HG03064 (cell line): Measurements from ENCODE around the gene ADRA2C.

Experiments
- ATAC-seq: cut with Tn5 transposase; IDR thresholded peaks from one replicate; pipeline ENCODE4 v1.9.1; 2021; ENCODE audit warnings: low read depth; ENCODE audit not compliant: unreplicated experiment

ADRA2C gene

DNA sequence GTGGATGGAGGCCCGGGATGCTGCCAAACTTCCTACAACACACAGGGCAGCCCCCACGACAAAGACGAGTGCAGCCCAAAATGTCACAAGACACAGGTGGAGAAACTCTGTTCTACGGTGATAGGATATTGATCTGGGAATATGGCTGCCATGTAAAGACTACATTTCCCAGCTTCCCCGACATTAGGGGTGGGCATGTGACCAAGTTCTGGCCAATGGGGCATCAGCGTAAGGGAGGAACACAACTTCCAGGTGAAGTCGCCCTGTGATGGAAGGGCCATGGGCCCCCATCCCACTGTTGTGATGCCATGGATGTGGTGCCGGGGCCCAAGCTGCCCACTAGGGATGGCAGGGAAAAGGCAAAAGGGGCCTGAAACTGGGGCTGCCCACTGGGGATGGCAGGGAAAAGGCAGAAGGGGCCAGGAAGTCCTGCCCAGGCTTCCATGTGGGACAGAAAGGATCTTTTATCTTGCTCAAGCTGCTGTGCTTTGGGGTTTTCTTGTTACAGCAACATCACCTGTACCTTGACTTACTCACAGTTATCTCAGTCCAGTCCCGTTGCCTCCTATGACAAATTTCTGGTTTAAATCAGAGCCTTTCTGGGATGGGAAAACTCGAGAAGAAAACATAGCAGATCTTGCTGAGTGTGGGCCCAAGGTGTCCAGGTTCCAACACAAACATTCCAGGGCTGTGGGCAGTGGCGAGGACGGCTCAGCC is 9.7 kb upstream of the ADRA2C start:
- ATAC-seq: no peak

DNA sequence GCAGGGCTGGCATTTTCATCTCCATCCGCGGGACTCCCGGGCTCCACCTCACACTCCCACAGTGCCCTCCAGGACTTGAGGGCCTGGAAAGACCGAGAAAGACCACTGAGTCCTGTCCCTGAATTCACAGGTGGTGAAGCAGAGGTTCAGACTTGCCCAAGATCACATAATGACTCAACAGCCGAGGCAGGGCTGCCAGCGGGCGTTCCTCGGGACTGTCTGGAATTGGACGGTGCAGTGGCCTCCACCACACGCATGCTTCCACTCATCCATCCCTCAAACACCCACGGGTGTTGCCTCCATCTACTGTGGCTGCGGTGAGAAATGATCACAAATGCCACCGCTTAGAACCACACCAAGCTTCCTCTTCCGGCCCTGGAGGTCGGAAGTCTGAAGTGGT is 6.9 kb upstream of the ADRA2C start:
- ATAC-seq: no peak

DNA sequence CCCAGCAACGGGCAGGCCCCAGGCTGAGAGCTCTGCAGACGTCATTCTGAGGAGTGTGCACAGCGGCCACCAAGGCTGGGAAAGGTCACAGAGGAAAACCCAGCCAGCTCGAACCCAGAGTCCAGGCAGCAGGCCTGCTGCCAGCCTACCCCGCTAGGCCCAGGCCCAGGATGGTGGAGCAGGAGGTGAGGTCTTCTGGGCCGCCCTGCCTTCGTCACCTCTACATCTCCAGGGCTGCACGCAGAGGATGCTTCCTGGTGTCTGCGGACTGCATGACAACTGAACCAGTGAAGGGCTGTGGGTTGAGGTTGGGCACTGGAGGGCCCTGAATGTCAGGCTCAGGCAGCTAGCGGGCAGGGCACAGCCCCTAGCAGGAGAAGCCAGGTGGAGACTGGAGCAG is 5.8 kb upstream of the ADRA2C start:
- ATAC-seq: no peak

DNA sequence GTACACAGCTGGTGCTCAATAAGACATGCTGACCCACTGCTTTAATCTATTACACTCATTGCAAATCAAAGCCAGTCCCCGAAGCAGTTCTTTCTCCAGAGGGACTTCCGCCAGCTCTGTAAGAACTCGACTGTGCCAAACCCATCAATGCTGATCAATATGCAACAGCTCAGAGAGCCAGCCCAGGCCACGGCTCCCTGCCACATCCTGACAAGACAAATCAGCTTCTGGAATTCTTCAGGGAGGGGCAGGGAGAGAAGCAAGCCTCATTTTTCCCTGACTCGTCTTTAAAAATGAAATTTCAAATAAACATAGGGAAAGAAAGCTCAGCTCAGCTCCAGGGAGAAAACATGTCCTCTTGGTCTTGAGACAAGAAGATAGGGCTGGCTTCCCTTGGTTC is 5.3 kb upstream of the ADRA2C start:
- ATAC-seq: no peak

DNA sequence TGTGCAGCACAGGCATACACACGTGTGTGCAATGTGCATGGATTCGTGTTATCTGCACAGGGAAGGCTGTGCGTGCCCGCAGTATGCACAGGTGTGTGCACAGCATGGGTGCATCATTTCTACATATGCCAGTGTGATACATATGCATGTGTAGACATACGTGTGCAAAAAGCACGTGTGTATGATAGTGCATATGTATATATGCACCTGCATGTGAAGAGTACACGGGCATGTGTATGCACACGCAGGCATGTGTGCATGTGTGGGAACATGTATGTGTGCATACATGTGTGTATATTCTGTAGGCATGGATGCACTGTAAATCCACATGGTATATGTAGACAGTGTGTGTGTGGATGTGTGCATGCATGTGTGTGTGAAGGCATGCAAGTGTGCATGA is 3.9 kb upstream of the ADRA2C start:
- no peak for ATAC-seq

DNA sequence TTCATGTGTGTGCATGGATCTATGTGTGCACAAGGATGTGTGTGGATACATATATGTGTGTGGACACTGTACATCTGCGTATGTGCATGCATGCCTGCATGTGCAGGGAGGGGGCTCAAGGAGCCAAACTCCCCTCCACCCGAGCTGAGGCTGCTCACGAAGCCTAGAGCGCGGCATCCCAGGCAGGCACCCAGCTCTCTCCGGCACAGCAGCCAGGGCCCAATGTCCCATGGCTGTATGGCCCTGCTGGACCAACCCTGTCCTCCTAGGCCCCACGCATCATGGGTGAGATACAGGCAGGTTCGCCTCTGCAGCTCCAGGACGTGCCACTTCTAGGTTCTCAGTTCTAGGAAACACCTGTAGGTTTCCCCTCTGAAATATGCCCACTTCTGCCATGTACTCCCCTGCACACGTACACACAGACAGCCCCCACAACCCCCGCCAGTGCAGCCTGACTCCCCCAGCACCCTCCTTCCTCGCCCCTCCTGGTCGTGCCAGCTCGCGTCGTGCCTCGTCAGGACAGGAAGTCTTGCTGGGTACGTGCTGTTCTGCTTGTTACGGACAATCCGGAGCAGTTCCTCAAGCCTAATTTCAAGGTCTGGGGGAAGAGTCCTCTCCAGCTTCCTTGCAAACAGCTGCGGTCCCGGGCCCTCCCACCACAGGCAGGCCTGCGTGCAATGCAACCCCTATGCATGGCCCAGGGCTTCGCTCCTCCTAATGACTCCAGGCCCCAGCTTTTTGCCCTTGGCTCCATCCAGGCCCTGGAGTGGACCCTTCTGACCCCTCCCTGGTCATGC is 3.2 kb upstream of the ADRA2C start:
- no peak for ATAC-seq

DNA sequence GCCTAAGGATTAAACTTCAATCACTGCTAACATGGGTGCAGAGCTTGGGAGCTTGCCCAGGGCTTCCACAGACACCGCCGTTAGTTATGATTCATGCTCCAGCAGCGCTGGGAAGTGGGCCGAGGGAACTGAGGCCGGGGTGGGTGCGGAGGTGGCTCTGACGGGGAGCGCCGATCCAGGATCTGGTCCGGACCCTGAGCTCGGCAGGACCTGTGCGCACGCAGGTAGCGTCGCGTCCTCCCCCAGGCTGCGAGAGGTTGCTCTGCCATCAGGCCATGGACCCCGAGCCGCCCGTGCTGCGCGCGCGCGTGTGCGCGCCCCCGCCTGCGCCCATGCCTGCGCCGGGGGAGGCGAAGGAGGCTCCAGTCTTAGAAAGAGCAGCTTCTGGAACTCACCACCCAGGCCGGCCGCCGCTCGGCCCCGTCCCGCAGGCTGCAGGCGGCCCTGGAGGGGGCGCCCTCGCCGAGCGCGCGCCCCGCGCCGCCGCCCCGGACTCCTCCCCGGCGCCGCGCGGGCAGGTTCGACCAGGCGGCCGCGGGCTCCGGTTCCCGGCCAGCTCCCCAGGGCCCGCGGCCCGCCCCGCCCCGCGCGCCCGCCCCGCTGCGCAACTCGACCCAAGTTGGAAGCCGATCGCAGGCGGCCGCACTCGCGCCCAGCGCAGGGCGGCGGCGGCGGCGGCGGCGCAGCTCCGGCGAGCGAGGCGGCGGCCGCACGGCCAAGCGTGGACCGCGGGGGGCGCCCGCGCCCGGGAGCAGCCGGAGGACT is 732 bp upstream of the ADRA2C start:
- no peak for ATAC-seq

DNA sequence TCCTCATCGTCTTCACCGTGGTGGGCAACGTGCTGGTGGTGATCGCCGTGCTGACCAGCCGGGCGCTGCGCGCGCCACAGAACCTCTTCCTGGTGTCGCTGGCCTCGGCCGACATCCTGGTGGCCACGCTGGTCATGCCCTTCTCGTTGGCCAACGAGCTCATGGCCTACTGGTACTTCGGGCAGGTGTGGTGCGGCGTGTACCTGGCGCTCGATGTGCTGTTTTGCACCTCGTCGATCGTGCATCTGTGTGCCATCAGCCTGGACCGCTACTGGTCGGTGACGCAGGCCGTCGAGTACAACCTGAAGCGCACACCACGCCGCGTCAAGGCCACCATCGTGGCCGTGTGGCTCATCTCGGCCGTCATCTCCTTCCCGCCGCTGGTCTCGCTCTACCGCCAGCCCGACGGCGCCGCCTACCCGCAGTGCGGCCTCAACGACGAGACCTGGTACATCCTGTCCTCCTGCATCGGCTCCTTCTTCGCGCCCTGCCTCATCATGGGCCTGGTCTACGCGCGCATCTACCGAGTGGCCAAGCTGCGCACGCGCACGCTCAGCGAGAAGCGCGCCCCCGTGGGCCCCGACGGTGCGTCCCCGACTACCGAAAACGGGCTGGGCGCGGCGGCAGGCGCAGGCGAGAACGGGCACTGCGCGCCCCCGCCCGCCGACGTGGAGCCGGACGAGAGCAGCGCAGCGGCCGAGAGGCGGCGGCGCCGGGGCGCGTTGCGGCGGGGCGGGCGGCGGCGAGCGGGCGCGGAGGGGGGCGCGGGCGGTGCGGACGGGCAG is 792 bp downstream of the ADRA2C start:
- no peak for ATAC-seq

DNA sequence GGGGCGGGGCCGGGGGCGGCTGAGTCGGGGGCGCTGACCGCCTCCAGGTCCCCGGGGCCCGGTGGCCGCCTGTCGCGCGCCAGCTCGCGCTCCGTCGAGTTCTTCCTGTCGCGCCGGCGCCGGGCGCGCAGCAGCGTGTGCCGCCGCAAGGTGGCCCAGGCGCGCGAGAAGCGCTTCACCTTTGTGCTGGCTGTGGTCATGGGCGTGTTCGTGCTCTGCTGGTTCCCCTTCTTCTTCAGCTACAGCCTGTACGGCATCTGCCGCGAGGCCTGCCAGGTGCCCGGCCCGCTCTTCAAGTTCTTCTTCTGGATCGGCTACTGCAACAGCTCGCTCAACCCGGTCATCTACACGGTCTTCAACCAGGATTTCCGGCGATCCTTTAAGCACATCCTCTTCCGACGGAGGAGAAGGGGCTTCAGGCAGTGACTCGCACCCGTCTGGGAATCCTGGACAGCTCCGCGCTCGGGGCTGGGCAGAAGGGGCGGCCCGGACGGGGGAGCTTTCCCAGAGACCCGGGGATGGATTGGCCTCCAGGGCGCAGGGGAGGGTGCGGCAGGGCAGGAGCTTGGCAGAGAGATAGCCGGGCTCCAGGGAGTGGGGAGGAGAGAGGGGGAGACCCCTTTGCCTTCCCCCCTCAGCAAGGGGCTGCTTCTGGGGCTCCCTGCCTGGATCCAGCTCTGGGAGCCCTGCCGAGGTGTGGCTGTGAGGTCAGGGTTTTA is 1.5 kb downstream of the ADRA2C start:
- ATAC-seq: no peak

DNA sequence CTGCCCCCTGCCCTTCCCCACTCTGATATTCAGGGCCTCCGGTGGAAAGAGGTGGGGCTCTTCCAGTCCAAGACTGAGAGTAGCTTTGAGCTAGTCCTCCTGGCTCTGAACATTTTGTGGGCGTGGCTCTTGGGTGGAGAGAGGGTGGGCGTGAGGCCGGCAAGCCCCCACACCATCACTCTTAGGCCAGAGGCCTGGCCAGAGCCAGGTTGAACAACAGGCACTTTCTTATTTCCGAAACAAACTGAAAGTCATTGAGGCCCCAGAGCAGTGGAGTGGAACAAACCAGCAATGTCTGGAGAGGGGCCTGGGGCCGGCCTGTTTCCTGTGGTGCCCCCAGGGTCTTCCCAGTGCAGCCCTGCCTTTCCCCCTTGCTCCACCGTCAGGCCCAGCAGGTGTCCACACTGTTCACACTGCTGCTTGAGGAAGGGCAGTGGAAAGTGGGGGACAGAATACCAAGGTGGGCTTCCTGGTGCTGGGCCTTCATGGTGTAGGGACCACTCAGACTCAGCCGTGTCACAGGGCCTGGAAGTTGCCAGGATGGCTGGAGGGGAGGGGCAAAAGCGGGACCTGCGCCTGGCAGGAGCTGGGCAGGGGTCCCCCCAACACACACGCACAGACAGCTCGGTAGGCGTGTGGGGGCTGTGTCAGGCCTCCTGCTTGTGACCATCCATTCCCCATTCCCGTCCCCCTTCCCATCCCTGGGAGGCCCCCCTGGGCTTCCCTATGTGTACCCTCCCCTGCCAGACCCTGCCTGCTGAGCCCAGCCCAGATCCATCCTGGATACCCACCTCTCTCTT is 2.9 kb downstream of the ADRA2C start:
- no peak for ATAC-seq

DNA sequence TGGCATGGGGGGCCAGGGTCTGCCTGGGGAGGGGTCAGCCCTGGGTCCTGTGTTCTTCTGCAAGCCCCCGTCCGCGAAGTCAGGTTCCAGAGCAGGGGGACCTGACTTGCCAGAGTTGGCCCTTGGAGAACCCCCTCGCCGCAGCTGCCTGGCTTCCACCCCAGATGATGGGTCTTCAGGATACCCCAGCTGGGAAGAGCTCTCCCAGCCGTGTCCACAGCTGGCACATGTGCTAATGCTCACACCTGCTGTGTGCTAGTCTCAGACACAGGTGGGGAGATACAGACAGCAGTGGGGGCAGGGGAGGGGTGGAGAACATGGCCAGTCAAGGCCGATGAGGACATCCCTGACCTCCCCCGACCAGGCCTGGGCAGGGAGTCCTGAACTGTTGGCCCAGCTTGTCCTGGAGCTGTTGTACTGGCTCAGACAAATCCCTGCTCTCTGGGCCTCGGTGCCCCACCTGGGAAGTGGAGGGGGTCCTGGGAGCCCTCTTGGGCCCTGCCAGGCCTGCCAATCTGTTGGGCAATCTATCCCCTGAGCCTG is 3.5 kb downstream of the ADRA2C start:
- no peak for ATAC-seq

DNA sequence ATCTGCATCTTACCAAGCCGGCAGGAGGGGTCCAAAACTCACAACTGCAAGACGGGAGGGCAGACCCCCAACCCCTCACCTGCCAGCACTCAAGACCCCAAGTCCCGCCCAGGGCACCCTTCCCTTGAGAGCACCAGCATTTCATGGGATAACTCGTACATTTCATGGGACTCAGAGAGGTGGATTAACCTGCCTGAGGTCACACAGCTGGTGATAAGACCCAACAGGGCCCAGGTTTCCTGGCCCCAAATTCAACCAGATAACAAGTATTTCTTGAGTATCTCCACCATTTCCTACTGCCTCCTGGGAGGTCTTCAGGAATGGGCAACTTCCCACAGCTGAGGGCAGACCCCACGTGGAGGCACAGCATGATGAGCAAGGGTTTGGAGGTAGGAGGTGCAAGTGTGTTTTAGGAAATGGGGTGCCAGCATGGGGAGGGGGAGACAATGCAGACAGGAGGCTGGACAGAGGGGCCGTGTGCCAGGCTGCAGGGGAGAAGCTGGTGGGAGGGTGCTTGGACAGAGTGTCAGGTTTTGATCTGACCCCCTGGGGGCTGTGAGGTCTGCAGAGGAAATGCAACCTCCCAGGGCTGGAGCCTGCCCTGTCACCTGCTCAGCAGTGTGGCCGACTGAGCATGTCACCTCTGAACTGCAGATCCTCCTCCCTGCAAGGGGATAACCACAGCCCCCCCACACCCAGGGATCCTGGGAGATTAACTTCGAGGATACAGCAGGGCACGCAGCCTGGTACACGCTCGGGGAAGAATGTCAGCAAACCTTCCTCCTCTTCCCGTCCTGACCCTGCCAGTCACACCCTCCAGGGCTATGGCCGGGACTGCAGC is 4.4 kb downstream of the ADRA2C start:
- no peak for ATAC-seq

DNA sequence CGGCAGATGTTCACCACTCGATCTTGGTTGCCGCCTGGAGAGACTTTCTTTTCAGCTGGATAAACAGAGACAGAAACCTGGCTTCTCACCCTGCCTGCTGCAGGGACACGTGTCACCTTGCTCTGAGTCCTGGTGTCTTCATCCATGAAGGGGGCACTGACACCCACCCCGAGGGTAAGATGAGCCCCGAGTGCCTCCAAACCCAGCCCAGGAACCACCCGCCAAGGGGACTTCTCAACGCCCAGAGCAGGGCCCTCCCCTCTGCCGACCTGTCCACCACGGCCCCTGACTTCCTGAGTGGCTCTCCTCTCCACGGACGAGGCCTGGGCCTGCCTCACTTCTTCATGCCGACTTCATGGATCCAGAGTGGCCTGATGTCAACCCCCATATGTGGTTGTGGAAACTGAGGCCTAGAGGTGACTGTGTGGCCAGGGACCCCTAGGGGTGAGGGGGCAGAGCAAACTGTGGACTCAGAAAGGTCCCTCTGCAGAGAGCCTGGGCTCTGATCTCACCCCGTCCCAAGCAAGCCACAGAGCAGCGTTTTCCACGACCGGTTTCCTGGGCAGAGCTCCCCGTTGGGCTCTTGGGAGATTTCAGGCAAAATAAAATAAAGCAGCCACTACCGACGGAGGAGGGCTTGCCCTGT is 5.1 kb downstream of the ADRA2C start:
- no peak for ATAC-seq

DNA sequence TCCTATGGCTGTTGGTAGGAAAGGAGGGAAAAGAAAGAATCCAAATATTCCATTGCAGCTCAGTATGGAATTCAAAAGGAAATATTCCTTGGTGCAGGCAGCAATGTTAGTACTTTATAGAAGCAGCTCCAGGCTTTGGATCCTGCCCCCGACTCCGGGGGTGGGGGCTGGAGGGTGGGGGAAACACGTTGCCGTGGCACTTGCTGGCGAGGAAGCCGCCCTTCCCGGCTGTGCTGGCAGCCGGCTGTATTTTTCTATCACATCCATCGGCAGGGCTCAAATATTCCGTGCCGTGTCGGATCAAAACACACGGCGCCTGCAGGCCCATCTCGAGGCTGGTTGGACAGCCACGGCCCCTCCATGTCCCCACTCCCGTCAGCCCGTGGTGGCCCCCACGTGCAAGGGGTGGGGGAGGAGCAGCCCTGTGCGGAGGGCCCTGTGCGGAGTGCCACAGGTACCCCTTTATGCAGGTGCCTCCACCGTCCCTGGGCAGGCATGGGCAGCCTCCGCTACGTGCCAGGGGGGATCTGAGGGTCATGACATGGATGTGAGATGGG is 5.8 kb downstream of the ADRA2C start:
- ATAC-seq: no peak

DNA sequence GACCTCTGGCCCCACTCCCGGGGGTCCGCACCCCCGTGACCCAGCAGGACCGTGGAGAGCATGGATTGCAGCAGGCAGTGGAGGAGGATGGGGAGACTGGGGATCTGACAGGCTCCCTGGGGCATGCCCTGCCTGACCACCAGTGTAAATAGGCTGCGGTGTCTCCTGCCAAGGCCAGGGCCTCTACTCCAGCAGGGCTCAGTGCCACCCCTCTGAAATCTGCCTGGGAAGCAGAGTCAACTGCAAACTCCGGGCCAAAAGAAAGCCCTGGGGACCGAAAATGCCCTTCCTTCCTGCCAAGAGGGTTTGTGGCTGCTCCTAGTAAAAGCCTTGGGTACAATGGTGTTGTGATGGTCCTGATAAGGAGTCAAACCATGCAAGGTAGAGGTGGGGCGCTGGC is 6.4 kb downstream of the ADRA2C start:
- ATAC-seq: no peak

DNA sequence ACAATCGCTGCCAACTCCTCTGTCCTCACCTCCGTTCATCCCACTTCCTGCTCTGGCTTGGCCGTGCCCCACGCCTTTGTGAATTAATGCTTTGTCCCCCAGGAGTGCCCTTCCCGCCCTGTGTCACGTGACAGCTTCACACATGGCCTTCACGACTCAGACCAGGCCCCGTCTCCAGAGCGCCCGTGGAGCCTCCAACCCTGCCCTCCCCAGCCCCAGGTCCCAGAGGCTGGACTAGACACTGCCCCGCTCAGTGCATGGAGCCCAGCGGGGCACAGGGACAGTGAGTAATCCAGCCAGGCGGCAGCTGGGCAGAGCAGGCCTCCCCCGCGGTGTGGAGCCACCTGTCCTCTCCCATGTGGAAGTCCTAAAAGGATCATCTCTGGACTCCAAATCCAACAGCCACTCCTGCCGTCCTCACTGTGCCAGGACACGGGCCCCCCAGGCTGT is 7.4 kb downstream of the ADRA2C start:
- no peak for ATAC-seq

DNA sequence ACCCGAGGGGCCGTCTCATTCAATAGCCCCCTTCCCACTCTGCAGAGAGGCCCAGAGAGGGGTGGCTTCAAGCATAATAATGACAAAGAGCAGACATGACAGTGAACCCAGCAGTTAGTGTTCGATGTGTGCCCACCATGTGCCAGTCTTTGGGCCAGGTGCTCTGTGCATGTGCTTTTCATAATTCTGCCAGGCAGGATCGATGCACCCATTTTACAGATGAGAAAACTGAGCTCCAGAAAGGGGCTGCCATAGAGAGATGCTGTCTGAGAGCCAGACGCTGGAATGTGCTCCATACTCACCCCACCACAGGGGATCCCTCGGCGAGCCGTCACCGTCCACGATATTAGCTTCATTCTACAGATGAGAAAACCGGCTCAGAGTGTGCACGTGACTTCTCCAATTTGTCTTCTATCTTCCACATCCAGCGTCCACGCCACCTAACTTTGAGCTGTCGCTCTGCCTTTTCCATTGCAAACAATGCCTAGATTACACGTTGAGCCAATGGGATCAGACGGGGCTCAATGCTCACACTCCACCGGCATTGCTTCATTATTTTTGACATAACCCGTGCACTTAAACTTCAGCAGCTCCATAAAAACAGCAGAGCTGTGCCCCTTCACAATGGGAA is 8.2 kb downstream of the ADRA2C start:
- no peak for ATAC-seq
